ENCODE measurements around the gene PNMA3.

DNA sequence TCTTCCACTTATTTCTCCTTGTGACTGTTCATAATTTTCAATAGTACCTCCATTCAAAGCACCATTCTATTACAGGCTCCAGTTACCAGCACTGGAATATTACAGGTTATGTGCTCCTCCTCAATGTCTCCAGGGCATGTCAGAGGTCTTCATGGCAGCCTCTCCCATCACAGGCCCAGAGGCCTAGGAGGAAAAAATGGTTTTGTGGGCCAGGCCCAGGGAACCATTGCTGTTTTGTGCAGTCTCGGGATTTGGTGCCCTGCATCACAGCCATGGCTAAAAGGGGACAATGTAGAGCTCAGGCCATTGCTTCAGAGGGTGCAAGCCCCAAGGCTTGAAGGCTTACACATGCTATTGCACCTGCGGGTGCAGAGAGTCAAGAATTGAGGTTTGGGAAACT, 7.2 kb upstream of the PNMA3 start:
- TF ChIP-seq CTCF (IDR thresholded peaks at IDR 0.05), result no peak
- no peak for TF ChIP-seq POLR2AphosphoS5 (IDR thresholded peaks at IDR 0.05)
- no peak for TF ChIP-seq EP300 (IDR thresholded peaks at IDR 0.05)
- TF ChIP-seq POLR2A (IDR thresholded peaks at IDR 0.05), result no peak
